GM12874 (cell line): ENCODE data around the gene EFHC1.

Experiments
- CTCF ChIP-seq: IDR thresholded peaks from 2 replicates; pipeline ENCODE4 v1.5.1; 2011; ENCODE audit warnings: low read depth, mild to moderate bottlenecking, control low read depth, low read length, moderate library complexity; ENCODE audit not compliant: insufficient read depth

Gene EFHC1

GRCh38 chr6:52516943-52517342 lies 96.8 kb downstream of the EFHC1 start:
- no peak for TF ChIP-seq CTCF

GRCh38 chr6:52517502-52518278 lies 97.5 kb downstream of the EFHC1 start:
- no peak for TF ChIP-seq CTCF

- no peak for TF ChIP-seq CTCF
Observed at GRCh38 chr6:52518279-52518945, 98.3 kb downstream of the EFHC1 start.

- no peak for TF ChIP-seq CTCF
Observed at GRCh38 chr6:52519618-52520017, 99.5 kb downstream of the EFHC1 start.

GRCh38 chr6:52522151-52522626 lies 102.0 kb downstream of the EFHC1 start:
- TF ChIP-seq CTCF, result no peak

GRCh38 chr6:52522655-52523054 lies 102.5 kb downstream of the EFHC1 start:
- TF ChIP-seq CTCF, result no peak

- no peak for TF ChIP-seq CTCF
Observed at GRCh38 chr6:52523378-52524142, 103.4 kb downstream of the EFHC1 start.
